ENCODE measurements around the gene TLNRD1.

TLNRD1 gene

DNA sequence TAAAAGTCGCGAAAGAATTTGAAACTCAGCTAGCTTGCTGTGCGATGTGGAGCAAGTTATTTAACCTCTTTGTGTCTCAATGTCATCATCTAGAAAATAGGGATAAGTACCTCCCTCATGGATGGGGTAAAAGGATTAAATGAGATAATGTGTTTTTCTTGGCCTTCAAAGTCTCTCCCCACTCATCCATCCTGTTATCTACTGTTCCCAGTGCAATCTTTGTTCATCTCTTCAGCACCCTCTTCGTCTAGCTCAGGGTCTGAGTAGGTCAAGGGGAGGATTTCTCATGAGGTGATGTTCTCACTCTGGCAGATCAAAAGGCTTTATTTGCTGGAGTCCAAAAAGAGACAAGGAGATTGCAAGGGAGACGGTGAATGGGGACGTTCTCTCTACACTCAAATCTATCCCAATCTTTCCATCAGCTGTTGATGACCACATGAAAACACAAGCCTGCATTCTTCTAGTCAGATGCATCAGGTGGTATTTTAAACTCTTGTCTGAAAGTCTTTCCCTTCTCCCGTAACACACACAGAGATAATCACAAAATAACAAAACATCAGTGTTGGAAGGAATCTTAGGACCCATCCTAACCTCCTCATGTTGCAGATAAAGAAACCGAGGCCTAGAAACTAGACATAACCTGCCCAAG, 12.5 kb upstream of the TLNRD1 start:
- peaks cover 63% of the 10 kb centered on the region for H3K4me1 ChIP-seq (ENCODE audit: insufficient read depth, low read length, severe bottlenecking)
- H3K36me3 ChIP-seq (ENCODE audit: insufficient read depth, low read length), result peaks cover 9% of the 10 kb centered on the region; the same call in 1 of the 2 replicates
- H3K9me3 ChIP-seq (ENCODE audit: low read length), result no peaks in the 10 kb centered on the region
- no peaks in the 10 kb centered on the region for H4K20me1 ChIP-seq (ENCODE audit: insufficient read depth, low read length)
- TF ChIP-seq, protein P1, sequence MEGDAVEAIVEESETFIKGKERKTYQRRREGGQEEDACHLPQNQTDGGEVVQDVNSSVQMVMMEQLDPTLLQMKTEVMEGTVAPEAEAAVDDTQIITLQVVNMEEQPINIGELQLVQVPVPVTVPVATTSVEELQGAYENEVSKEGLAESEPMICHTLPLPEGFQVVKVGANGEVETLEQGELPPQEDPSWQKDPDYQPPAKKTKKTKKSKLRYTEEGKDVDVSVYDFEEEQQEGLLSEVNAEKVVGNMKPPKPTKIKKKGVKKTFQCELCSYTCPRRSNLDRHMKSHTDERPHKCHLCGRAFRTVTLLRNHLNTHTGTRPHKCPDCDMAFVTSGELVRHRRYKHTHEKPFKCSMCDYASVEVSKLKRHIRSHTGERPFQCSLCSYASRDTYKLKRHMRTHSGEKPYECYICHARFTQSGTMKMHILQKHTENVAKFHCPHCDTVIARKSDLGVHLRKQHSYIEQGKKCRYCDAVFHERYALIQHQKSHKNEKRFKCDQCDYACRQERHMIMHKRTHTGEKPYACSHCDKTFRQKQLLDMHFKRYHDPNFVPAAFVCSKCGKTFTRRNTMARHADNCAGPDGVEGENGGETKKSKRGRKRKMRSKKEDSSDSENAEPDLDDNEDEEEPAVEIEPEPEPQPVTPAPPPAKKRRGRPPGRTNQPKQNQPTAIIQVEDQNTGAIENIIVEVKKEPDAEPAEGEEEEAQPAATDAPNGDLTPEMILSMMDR (IDR thresholded peaks at IDR 0.05; ENCODE audit: low read length), result no peak
- no peak for TF ChIP-seq EZH2 (IDR thresholded peaks at IDR 0.05; ENCODE audit: borderline replicate concordance, low read length)
- H2AFZ ChIP-seq (ENCODE audit: low read length), result no peak overlapping the region
- peak overlapping the region; percentile 97 for H3K9ac ChIP-seq (ENCODE audit: low read length)
- H3K4me3 ChIP-seq (ENCODE audit: low read depth, low read length, poor library complexity, severe bottlenecking), result peak overlapping the region; percentile 98
- no peaks in the 10 kb centered on the region for H3K9me2 ChIP-seq (ENCODE audit: low read depth, low read length)
- H3K27me3 ChIP-seq (ENCODE audit: insufficient read depth, low read length), result no peaks in the 10 kb centered on the region
- no peaks in the 10 kb centered on the region for H3F3A ChIP-seq (ENCODE audit: insufficient read depth, low read length)
- H3K4me2 ChIP-seq (ENCODE audit: low read length), result peak overlapping the region; percentile 98
- no peak overlapping the region for H3K27ac ChIP-seq (ENCODE audit: low read depth, low read length, poor library complexity, severe bottlenecking)
- H3K79me2 ChIP-seq (ENCODE audit: insufficient read depth, low read length), result peaks cover 53% of the 10 kb centered on the region

DNA sequence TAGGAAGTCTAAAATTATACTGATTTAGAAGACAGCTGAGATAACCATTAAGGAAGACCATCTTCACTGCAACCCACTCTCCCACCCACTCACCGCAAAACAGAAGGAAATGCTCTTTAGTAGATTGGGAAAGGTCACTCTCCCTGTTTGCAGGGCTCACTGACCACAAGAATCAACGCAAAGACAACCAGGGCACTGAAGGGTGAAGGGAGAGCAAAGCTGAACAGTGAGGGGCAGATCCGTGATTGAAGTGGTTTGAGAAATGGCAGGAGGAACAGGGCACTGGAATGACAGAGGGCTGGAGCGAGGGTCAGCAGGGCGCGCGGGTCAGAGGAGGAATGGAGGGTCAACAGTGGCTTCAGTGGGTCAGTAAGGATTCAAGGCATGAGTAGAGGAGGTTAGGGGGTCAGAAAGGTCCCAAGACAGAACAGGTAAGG, 11.6 kb upstream of the TLNRD1 start:
- Histone ChIP-seq H3K4me2 (ENCODE audit: low read length) (peak overlapping the region; percentile 98), H3K4me1 (ENCODE audit: insufficient read depth, low read length, severe bottlenecking) (peaks cover 63% of the 10 kb centered on the region), H3K27me3 (ENCODE audit: insufficient read depth, low read length) (no peaks in the 10 kb centered on the region), H3K27ac (ENCODE audit: low read depth, low read length, poor library complexity, severe bottlenecking) (peak overlapping the region; percentile 38), H3K79me2 (ENCODE audit: insufficient read depth, low read length) (peaks cover 49% of the 10 kb centered on the region), H3K9me2 (ENCODE audit: low read depth, low read length) (no peaks in the 10 kb centered on the region), H4K20me1 (ENCODE audit: insufficient read depth, low read length) (no peaks in the 10 kb centered on the region), H3K36me3 (ENCODE audit: insufficient read depth, low read length) (peaks cover 9% of the 10 kb centered on the region; the same call in 1 of the 2 replicates), H3K9me3 (ENCODE audit: low read length) (no peaks in the 10 kb centered on the region), H3F3A (ENCODE audit: insufficient read depth, low read length) (no peaks in the 10 kb centered on the region), H2AFZ (ENCODE audit: low read length) (0 out of 2 replicates have a peak overlapping the region, but pooled peaks have one; percentile 12), H3K4me3 (ENCODE audit: low read depth, low read length, poor library complexity, severe bottlenecking) (peak overlapping the region; percentile 98), H3K9ac (ENCODE audit: low read length) (peak overlapping the region; percentile 97)
- TF ChIP-seq EZH2 (IDR thresholded peaks at IDR 0.05; ENCODE audit: borderline replicate concordance, low read length), result no peak

DNA sequence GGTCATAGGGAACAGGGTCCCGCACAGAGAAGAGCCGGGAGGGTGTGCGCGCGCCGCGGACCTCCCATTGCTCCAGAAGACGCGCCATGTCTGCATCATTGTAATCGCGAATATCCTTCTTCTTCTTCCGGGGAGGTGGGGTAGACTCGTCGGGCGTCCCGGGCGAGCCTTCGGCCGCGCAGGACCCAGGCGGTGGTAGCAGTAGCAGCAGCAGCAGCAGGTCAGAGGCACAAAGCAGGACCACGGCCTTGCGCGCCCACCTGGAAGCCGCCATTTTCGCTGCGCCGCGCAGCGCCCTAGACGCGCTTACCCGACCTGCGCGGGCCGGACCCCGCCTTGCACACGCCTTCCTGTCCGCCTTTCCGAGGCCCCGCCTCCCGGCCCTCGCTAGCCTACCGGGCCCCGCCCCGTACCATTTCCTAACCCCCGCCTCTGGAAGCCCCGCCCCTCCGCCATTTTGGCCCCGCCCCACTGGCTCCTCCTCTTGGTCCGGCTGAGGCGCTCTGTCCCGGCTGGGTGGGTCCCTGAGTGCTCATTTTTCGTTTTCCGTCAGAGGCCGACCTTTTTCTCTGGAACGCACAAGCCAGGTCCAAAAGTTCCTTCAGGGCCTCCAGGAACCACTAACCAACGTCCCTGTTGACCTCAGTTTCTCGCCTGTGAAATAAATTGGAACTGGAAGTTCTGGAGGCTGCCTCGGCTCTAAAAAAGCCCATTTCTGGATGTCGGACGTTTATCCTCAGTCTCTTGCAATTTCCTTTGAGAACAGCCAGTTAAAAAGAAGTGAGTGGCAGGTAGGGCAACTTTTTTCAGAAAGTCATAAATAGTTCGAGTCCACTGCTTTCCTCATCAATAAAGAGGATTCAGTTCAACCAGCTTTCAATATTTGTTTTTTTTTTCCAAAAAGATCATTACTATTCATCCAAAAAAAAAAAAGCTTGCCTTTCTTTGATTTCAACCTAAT, 10.9 kb upstream of the TLNRD1 start, which contains the start of gene MESD:
MESD (minus strand) TSS at position 302 of the 961 bp plus-strand sequence; CDS start at position 274, 28 bp downstream.
- Histone ChIP-seq H2AFZ (ENCODE audit: low read length) (peak within 1 kb of the TSS; percentile 95), H3K27me3 (ENCODE audit: insufficient read depth, low read length) (no peaks in the 10 kb centered on the region), H3K9ac (ENCODE audit: low read length) (peak within 1 kb of the TSS; percentile 97), H4K20me1 (ENCODE audit: insufficient read depth, low read length) (no peaks in the 10 kb centered on the region), H3K4me1 (ENCODE audit: insufficient read depth, low read length, severe bottlenecking) (peaks cover 59% of the 10 kb centered on the region), H3K79me2 (ENCODE audit: insufficient read depth, low read length) (peaks cover 42% of the 10 kb centered on the region), H3K4me2 (ENCODE audit: low read length) (peak within 1 kb of the TSS; percentile 98), H3K27ac (ENCODE audit: low read depth, low read length, poor library complexity, severe bottlenecking) (peak within 1 kb of the TSS; percentile 38), H3K9me2 (ENCODE audit: low read depth, low read length) (no peaks in the 10 kb centered on the region), H3F3A (ENCODE audit: insufficient read depth, low read length) (no peaks in the 10 kb centered on the region), H3K9me3 (ENCODE audit: low read length) (no peaks in the 10 kb centered on the region), H3K4me3 (ENCODE audit: low read depth, low read length, poor library complexity, severe bottlenecking) (peak within 1 kb of the TSS; percentile 98), H3K36me3 (ENCODE audit: insufficient read depth, low read length) (peaks cover 9% of the 10 kb centered on the region; the same call in 1 of the 2 replicates)
- TF ChIP-seq EZH2 (IDR thresholded peaks at IDR 0.05; ENCODE audit: borderline replicate concordance, low read length), result no peak
- TF ChIP-seq, protein P1 (IDR thresholded peaks at IDR 0.05; ENCODE audit: low read length), result no peak

All from OCI-LY1 (cell line).